ENCODE data around the gene CCDC171. TPM values are rescaled to one million over a fixed set of nuclear protein-coding genes. Genes with fewer than 3 reads are reported as not detected.

CCDC171 gene
- total and polyA plus RNA-seq, 2 donors = 9.8 to 13.9 TPM

DNA sequence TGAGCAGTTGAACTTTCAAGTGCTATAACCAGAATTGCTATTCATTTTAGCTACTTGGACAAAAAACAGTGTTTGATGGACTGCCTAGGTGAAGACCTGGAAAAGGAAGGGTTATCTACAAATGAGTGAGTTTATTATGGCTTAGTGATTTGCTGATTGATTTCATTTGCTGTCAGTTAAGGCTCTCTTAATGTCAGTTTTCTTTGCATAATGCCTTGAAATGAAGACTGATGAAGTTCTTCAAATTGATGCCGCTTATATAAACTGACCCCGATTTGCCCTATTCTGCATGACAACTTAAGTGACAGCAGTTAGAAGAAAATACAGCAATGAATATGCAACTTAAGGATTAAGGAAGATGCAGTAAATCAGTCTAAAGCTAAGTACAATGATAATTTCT is 332.6 kb downstream of the CCDC171 start:
- Histone ChIP-seq H3K4me3 (ENCODE audit: low read length in 2 of 2) (no peak overlapping the region), H3K9me3 (ENCODE audit: control insufficient read depth in 2 of 2, insufficient read depth in 1 of 2, low read length in 1 of 2) (no peaks in the 10 kb centered on the region), H3K27me3 (ENCODE audit: control insufficient read depth in 2 of 2, insufficient read depth in 1 of 2, low read length in 1 of 2) (no peaks in the 10 kb centered on the region), H3K36me3 (ENCODE audit: control insufficient read depth in 2 of 2, insufficient read depth in 2 of 2, low read length in 1 of 2) (no peaks in the 10 kb centered on the region), H3K27ac (ENCODE audit: low read depth in 1 of 2, low read length in 1 of 2) (no peak overlapping the region), H3K4me1 (ENCODE audit: control insufficient read depth in 2 of 2, insufficient read depth in 2 of 2, low read length in 2 of 2) (no peaks in the 10 kb centered on the region)
- WGBS = 95% methylated on average over 2 of the region's 2 CpGs
- DNase-seq (ENCODE audit: low read depth in 6 of 9, low spot score in 9 of 9) = no peak

DNA sequence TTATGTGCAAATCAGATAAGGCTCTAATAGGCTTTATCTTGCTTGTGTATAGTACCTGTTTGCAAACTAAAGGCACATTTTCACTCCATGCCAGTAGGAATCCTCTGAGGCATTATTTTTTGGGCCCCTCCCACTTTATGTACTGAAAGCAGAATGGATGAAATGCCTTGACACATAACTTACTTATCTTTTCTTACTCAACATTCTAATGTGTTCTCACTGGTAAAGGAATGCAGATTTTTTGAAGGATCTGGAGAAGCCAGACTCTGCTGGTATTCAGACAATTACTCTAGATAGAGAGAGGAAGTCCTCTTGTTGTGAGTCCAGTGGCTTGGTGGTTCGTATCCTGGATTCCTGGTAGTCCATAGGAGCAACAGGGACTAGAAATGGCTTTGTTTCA is 336.7 kb downstream of the CCDC171 start:
- Histone ChIP-seq H3K4me3 (ENCODE audit: low read length in 2 of 2) (no peak overlapping the region), H3K36me3 (ENCODE audit: control insufficient read depth in 2 of 2, insufficient read depth in 2 of 2, low read length in 1 of 2) (no peaks in the 10 kb centered on the region), H3K4me1 (ENCODE audit: control insufficient read depth in 2 of 2, insufficient read depth in 2 of 2, low read length in 2 of 2) (no peaks in the 10 kb centered on the region), H3K9me3 (ENCODE audit: control insufficient read depth in 2 of 2, insufficient read depth in 1 of 2, low read length in 1 of 2) (no peaks in the 10 kb centered on the region), H3K27me3 (ENCODE audit: control insufficient read depth in 2 of 2, insufficient read depth in 1 of 2, low read length in 1 of 2) (no peaks in the 10 kb centered on the region), H3K27ac (ENCODE audit: low read depth in 1 of 2, low read length in 1 of 2) (no peak overlapping the region)
- no peak for DNase-seq (ENCODE audit: low read depth in 6 of 9, low spot score in 9 of 9)
- 99% methylated on average over 1 of the region's 1 CpG for WGBS

DNA sequence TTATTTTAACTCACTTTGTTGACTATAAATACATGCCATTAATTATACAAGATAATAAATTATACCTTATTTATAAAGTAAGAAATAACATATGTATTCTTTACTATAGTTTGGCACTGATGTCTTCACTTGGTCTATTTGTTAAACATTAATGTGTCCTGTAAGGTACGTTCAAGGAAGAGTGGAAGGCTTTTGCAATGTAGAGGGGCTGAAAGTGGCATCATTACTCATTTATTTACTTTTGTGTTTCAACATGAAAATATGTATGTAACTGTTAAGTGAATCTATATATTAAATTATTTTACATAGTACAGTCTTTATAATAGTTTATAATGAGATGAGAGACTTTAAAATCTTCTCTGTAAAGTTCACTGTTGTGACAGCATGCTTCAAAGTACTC is 348.7 kb downstream of the CCDC171 start:
- Histone ChIP-seq H3K27ac (ENCODE audit: low read depth in 1 of 2, low read length in 1 of 2) (no peak overlapping the region), H3K4me3 (ENCODE audit: low read length in 2 of 2) (no peak overlapping the region), H3K27me3 (ENCODE audit: control insufficient read depth in 2 of 2, insufficient read depth in 1 of 2, low read length in 1 of 2) (no peaks in the 10 kb centered on the region), H3K9me3 (ENCODE audit: control insufficient read depth in 2 of 2, insufficient read depth in 1 of 2, low read length in 1 of 2) (no peaks in the 10 kb centered on the region), H3K4me1 (ENCODE audit: control insufficient read depth in 2 of 2, insufficient read depth in 2 of 2, low read length in 2 of 2) (no peaks in the 10 kb centered on the region), H3K36me3 (ENCODE audit: control insufficient read depth in 2 of 2, insufficient read depth in 2 of 2, low read length in 1 of 2) (no peaks in the 10 kb centered on the region)
- no peak for DNase-seq (ENCODE audit: low read depth in 6 of 9, low spot score in 9 of 9)
- 96% methylated on average over 1 of the region's 1 CpG for WGBS

GRCh38 chr9:15909297-15909696 is 356.5 kb downstream of the CCDC171 start:
- no peak overlapping the region for H3K27ac ChIP-seq (ENCODE audit: low read depth in 1 of 2, low read length in 1 of 2)
- no peaks in the 10 kb centered on the region for H3K4me1 ChIP-seq (ENCODE audit: control insufficient read depth in 2 of 2, insufficient read depth in 2 of 2, low read length in 2 of 2)
- no peak for DNase-seq (ENCODE audit: low read depth in 6 of 9, low spot score in 9 of 9)
- H3K36me3 ChIP-seq (ENCODE audit: control insufficient read depth in 2 of 2, insufficient read depth in 2 of 2, low read length in 1 of 2) = no peaks in the 10 kb centered on the region
- H3K27me3 ChIP-seq (ENCODE audit: control insufficient read depth in 2 of 2, insufficient read depth in 1 of 2, low read length in 1 of 2) = no peaks in the 10 kb centered on the region
- 97% methylated on average over 6 of the region's 6 CpGs for WGBS
- no peak overlapping the region for H3K4me3 ChIP-seq (ENCODE audit: low read length in 2 of 2)
- no peaks in the 10 kb centered on the region for H3K9me3 ChIP-seq (ENCODE audit: control insufficient read depth in 2 of 2, insufficient read depth in 1 of 2, low read length in 1 of 2)

- Histone ChIP-seq H3K27ac (ENCODE audit: low read depth in 1 of 2, low read length in 1 of 2) (no peak overlapping the region), H3K27me3 (ENCODE audit: control insufficient read depth in 2 of 2, insufficient read depth in 1 of 2, low read length in 1 of 2) (no peaks in the 10 kb centered on the region), H3K9me3 (ENCODE audit: control insufficient read depth in 2 of 2, insufficient read depth in 1 of 2, low read length in 1 of 2) (peaks cover 1 to 5% of the 10 kb centered on the region in 2 donors), H3K4me1 (ENCODE audit: control insufficient read depth in 2 of 2, insufficient read depth in 2 of 2, low read length in 2 of 2) (no peaks in the 10 kb centered on the region), H3K36me3 (ENCODE audit: control insufficient read depth in 2 of 2, insufficient read depth in 2 of 2, low read length in 1 of 2) (no peaks in the 10 kb centered on the region), H3K4me3 (ENCODE audit: low read length in 2 of 2) (no peak overlapping the region)
- DNase-seq (ENCODE audit: low read depth in 6 of 9, low spot score in 9 of 9) = no peak
Measured at GRCh38 chr9:15915711-15916110, 362.9 kb downstream of the CCDC171 start.

- H3K4me3 ChIP-seq (ENCODE audit: low read length in 2 of 2) = no peak overlapping the region
- WGBS = 92% methylated on average over 2 of the region's 2 CpGs
- H3K36me3 ChIP-seq (ENCODE audit: control insufficient read depth in 2 of 2, insufficient read depth in 2 of 2, low read length in 1 of 2) = no peaks in the 10 kb centered on the region
- no peaks in the 10 kb centered on the region for H3K27me3 ChIP-seq (ENCODE audit: control insufficient read depth in 2 of 2, insufficient read depth in 1 of 2, low read length in 1 of 2)
- DNase-seq (ENCODE audit: low read depth in 6 of 9, low spot score in 9 of 9) = no peak
- H3K9me3 ChIP-seq (ENCODE audit: control insufficient read depth in 2 of 2, insufficient read depth in 1 of 2, low read length in 1 of 2) = no peaks in the 10 kb centered on the region
- H3K4me1 ChIP-seq (ENCODE audit: control insufficient read depth in 2 of 2, insufficient read depth in 2 of 2, low read length in 2 of 2) = no peaks in the 10 kb centered on the region
- no peak overlapping the region for H3K27ac ChIP-seq (ENCODE audit: low read depth in 1 of 2, low read length in 1 of 2)
Measured at GRCh38 chr9:15927161-15927560, 374.3 kb downstream of the CCDC171 start.

GRCh38 chr9:15935661-15936305 is 382.9 kb downstream of the CCDC171 start:
- WGBS = 98% methylated on average over 2 of the region's 2 CpGs
- no peaks in the 10 kb centered on the region for H3K27me3 ChIP-seq (ENCODE audit: control insufficient read depth in 2 of 2, insufficient read depth in 1 of 2, low read length in 1 of 2)
- no peaks in the 10 kb centered on the region for H3K4me1 ChIP-seq (ENCODE audit: control insufficient read depth in 2 of 2, insufficient read depth in 2 of 2, low read length in 2 of 2)
- H3K9me3 ChIP-seq (ENCODE audit: control insufficient read depth in 2 of 2, insufficient read depth in 1 of 2, low read length in 1 of 2) = no peaks in the 10 kb centered on the region
- no peak overlapping the region for H3K4me3 ChIP-seq (ENCODE audit: low read length in 2 of 2)
- no peak for DNase-seq (ENCODE audit: low read depth in 6 of 9, low spot score in 9 of 9)
- no peaks in the 10 kb centered on the region for H3K36me3 ChIP-seq (ENCODE audit: control insufficient read depth in 2 of 2, insufficient read depth in 2 of 2, low read length in 1 of 2)
- no peak overlapping the region for H3K27ac ChIP-seq (ENCODE audit: low read depth in 1 of 2, low read length in 1 of 2)

GRCh38 chr9:15936306-15936921 is 383.6 kb downstream of the CCDC171 start:
- WGBS = 95% methylated on average over 5 of the region's 5 CpGs
- H3K4me1 ChIP-seq (ENCODE audit: control insufficient read depth in 2 of 2, insufficient read depth in 2 of 2, low read length in 2 of 2) = no peaks in the 10 kb centered on the region
- no peaks in the 10 kb centered on the region for H3K27me3 ChIP-seq (ENCODE audit: control insufficient read depth in 2 of 2, insufficient read depth in 1 of 2, low read length in 1 of 2)
- no peaks in the 10 kb centered on the region for H3K36me3 ChIP-seq (ENCODE audit: control insufficient read depth in 2 of 2, insufficient read depth in 2 of 2, low read length in 1 of 2)
- no peak for DNase-seq (ENCODE audit: low read depth in 6 of 9, low spot score in 9 of 9)
- H3K9me3 ChIP-seq (ENCODE audit: control insufficient read depth in 2 of 2, insufficient read depth in 1 of 2, low read length in 1 of 2) = no peaks in the 10 kb centered on the region
- no peak overlapping the region for H3K4me3 ChIP-seq (ENCODE audit: low read length in 2 of 2)
- H3K27ac ChIP-seq (ENCODE audit: low read depth in 1 of 2, low read length in 1 of 2) = no peak overlapping the region

DNA sequence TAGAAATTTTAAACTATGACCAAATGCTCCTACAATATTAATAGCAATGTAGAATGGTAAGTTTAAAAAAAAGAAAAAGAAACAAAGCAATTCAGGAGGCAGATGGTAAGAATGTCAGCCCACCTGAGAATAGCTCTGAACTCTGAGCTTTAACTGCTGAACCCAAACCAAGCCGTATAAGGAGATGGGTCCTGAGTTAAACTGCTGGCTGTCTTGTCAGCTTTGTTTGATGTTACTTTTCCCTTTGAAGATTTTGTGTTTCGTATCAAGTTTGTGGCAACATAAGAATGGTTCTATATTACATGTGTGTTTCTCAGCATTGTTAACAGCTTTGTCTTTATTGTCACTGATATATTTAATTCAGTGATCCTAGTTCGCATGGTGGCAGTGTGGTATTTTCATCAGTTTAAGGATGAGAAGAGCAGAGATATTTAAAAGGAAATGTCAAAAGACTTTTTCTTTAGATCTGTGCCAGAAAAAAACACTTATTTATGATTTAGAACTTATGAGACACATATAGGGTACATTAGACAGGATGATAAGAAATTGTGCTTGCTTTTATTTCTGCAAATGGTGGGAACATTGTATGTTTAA is 390.1 kb downstream of the CCDC171 start:
- no peaks in the 10 kb centered on the region for H3K27me3 ChIP-seq (ENCODE audit: control insufficient read depth in 2 of 2, insufficient read depth in 1 of 2, low read length in 1 of 2)
- H3K4me1 ChIP-seq (ENCODE audit: control insufficient read depth in 2 of 2, insufficient read depth in 2 of 2, low read length in 2 of 2) = no peaks in the 10 kb centered on the region
- no peak overlapping the region for H3K27ac ChIP-seq (ENCODE audit: low read depth in 1 of 2, low read length in 1 of 2)
- WGBS = 14% methylated on average over 3 of the region's 3 CpGs
- H3K4me3 ChIP-seq (ENCODE audit: low read length in 2 of 2) = no peak overlapping the region
- H3K9me3 ChIP-seq (ENCODE audit: control insufficient read depth in 2 of 2, insufficient read depth in 1 of 2, low read length in 1 of 2) = no peaks in the 10 kb centered on the region
- peak in 8 of 9 donors; percentile 26 to 77 (median 43) for DNase-seq (ENCODE audit: low read depth in 6 of 9, low spot score in 9 of 9)
- no peaks in the 10 kb centered on the region for H3K36me3 ChIP-seq (ENCODE audit: control insufficient read depth in 2 of 2, insufficient read depth in 2 of 2, low read length in 1 of 2)
